Peyer's patch (tissue), 4 donors: ENCODE results near the gene MYO9A. TPM values are rescaled to one million over a fixed set of nuclear protein-coding genes. Genes with fewer than 3 reads are reported as not detected.

Experiments
- DNase-seq, 3 donors: peaks; one replicate each; pipeline ENCODE4 v3.0.0-alpha.2; 2017 to 2019
- H3K27ac ChIP-seq, 4 donors: fragments of 200-600 bp; sonication (generic); one replicate each; pipeline ENCODE4 v1.5.1; 2016 to 2019
- H3K27me3 ChIP-seq, 2 donors: fragments of 200-600 bp; sonication (generic); one replicate each; pipeline ENCODE4 v1.5.1; 2019
- H3K36me3 ChIP-seq, 3 donors: fragments of 200-600 bp; sonication (generic); one replicate each; pipeline ENCODE4 v1.5.1; 2016 to 2019
- H3K4me1 ChIP-seq, 4 donors: fragments of 200-600 bp; sonication (generic); one replicate each; pipeline ENCODE4 v1.5.1; 2016 to 2019
- H3K4me3 ChIP-seq, 4 donors: fragments of 200-600 bp; sonication (generic); 1 replicate in 3 of 4; 2 replicates in 1 of 4; pipeline ENCODE4 v1.5.1; 2016 to 2019; ENCODE audit warnings: mild to moderate bottlenecking in 1 of 4
- H3K9me3 ChIP-seq, 4 donors: fragments of 200-600 bp; sonication (generic); one replicate each; pipeline ENCODE4 v1.5.1; 2016 to 2019; ENCODE audit warnings: mild to moderate bottlenecking in 1 of 4
- POLR2A ChIP-seq, 2 donors: fragments of 450-650 bp; IDR thresholded peaks; one replicate each; pipeline ENCODE4 v1.5.1; 2017; ENCODE audit warnings: antibody characterized with exemption in 2 of 2, mild to moderate bottlenecking in 2 of 2, moderate library complexity in 2 of 2
- total RNA-seq, 4 donors: library from RNA; depleted of rRNA; stranded (reverse); fragments of >200 nt; gene quantifications; one replicate each; pipeline ENCODE4 v1.1.0, GENCODE V29; 2016
- TF ChIP-seq, protein P1 (sequence below), 6 experiments: fragments of 450-650 bp in 4 of 6; fragments of 200-600 bp in 2 of 6; sonication (generic) in 1 of 6; IDR thresholded peaks; one replicate each; pipeline ENCODE4 v1.5.1; 2017 to 2019; ENCODE audit warnings: antibody characterized with exemption in 6 of 6, mild to moderate bottlenecking in 3 of 6, moderate library complexity in 1 of 6

Gene MYO9A
- total RNA-seq, 4 donors from 2014 or later, result 28.2 to 47.3 (median 39.3) TPM

DNA sequence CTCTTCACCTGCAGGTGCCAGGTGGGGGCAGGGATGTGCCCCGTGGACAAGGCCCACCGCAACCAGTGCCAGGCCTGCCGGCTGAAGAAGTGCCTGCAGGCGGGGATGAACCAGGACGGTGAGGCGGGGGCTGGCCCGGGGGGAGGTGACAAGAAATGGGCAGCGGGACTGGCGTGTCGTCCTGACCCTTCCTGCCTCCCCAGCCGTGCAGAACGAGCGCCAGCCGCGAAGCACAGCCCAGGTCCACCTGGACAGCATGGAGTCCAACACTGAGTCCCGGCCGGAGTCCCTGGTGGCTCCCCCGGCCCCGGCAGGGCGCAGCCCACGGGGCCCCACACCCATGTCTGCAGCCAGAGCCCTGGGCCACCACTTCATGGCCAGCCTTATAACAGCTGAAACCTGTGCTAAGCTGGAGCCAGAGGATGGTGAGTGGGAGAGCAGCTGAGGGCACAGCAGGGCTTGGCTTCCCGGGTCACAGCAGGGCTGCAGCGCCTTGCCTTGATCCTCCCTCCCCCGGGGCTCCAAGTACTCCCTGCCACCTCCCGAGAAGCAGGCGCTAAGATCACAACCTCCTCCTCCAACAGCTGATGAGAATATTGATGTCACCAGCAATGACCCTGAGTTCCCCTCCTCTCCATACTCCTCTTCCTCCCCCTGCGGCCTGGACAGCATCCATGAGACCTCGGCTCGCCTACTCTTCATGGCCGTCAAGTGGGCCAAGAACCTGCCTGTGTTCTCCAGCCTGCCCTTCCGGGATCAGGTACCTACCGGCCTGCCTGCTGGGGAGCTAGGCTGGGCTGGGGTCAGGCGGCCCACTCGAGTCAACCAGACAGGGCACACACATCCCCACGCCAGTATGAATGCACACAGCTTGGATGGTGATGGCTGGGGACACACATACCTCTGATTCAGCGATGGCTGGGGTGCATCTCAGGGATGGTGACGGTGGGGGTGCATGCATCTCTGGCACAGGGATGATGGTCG is 305.9 kb downstream of the MYO9A start:
- no peak for TF ChIP-seq POLR2A (IDR thresholded peaks at IDR 0.05)
- TF ChIP-seq, protein P1, sequence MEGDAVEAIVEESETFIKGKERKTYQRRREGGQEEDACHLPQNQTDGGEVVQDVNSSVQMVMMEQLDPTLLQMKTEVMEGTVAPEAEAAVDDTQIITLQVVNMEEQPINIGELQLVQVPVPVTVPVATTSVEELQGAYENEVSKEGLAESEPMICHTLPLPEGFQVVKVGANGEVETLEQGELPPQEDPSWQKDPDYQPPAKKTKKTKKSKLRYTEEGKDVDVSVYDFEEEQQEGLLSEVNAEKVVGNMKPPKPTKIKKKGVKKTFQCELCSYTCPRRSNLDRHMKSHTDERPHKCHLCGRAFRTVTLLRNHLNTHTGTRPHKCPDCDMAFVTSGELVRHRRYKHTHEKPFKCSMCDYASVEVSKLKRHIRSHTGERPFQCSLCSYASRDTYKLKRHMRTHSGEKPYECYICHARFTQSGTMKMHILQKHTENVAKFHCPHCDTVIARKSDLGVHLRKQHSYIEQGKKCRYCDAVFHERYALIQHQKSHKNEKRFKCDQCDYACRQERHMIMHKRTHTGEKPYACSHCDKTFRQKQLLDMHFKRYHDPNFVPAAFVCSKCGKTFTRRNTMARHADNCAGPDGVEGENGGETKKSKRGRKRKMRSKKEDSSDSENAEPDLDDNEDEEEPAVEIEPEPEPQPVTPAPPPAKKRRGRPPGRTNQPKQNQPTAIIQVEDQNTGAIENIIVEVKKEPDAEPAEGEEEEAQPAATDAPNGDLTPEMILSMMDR (IDR thresholded peaks at IDR 0.05), result no peak
- H3K4me3 ChIP-seq, result no peak overlapping the region
- H3K4me1 ChIP-seq, result no peaks in the 10 kb centered on the region
- no peak for DNase-seq
- no peaks in the 10 kb centered on the region for H3K9me3 ChIP-seq
- H3K27ac ChIP-seq, result no peak overlapping the region
- H3K27me3 ChIP-seq, result no peaks in the 10 kb centered on the region
- H3K36me3 ChIP-seq, result no peaks in the 10 kb centered on the region

DNA sequence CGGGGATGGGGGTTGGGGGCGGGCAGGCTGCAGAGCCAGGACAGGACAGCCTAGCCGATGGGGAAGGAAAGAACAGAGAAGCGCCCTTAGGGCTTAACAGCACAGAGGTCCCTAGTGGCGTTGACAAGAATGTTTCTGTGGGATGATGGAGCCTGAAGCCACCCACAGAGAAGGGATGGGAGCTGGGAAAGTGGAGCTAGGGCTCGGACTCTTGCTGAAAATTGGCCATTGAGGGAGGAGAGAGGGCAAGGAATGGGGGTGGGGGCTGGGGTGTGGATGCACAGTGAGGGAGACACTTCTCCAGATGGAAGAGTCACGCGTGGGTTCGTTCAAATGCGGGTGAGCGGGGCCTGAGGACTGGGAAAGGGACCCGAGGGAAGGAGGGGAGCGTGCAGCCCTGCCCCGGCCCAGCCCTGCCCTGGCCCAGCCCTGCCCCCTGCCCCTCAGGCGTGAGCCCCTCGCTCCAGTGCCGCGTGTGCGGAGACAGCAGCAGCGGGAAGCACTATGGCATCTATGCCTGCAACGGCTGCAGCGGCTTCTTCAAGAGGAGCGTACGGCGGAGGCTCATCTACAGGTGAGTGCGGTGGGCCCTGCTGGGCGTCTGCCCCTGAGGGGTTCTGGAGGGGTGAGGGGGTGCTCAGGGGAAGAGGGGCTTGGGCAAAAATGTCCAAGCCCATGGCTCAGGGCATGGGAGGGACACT is 306.8 kb downstream of the MYO9A start:
- H3K4me3 ChIP-seq, result no peak overlapping the region
- no peaks in the 10 kb centered on the region for H3K36me3 ChIP-seq
- H3K4me1 ChIP-seq, result no peaks in the 10 kb centered on the region
- DNase-seq, result no peak
- H3K27ac ChIP-seq, result no peak overlapping the region
- H3K27me3 ChIP-seq, result no peaks in the 10 kb centered on the region
- no peaks in the 10 kb centered on the region for H3K9me3 ChIP-seq
- TF ChIP-seq, protein P1 (IDR thresholded peaks at IDR 0.05), result no peak
- TF ChIP-seq POLR2A (IDR thresholded peaks at IDR 0.05), result no peak

DNA sequence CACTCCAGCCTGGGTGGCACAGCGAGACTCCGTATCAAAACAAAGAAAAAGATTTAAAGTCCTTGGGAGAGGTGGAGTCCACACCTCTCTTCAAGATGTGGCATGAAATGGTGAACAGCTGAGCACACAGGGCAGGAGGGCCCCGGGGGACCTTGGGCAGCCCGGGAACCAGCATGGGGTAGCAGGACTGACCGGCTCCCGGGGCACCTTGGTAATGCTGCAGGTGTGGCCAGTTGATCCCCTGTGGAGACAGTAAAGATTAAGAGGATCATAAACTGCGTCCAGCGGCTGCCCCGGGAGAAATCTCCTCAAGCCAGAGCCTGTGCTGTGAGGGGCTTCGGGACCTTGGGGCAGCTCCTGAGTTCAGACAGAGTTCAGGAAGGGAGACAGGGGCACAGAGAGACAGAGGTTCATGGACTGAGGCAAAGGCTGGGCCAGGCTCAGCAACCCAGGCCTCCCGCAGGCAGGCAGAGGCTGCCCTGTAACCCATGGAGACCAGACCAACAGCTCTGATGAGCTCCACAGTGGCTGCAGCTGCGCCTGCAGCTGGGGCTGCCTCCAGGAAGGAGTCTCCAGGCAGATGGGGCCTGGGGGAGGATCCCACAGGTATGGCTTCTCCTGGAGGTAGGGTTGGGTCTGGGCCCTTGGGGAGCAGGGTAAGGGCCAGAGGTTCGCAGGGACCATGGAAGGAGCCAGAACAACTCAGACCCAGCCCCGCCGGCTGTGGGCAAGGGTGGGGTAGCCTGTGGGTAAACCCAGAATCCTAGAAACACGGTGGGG is 307.5 kb downstream of the MYO9A start, which contains the start of gene NR2E3:
Gene NR2E3 (plus strand): TSS at position 299 of the 780 bp plus-strand sequence. CDS start 190 bp downstream, at position 489.
- H3K27ac ChIP-seq, result no peak within 1 kb of the TSS
- no peak for DNase-seq
- H3K4me3 ChIP-seq, result no peak within 1 kb of the TSS
- H3K27me3 ChIP-seq, result no peaks in the 10 kb centered on the region
- TF ChIP-seq, protein P1 (IDR thresholded peaks at IDR 0.05), result no peak
- no peak for TF ChIP-seq POLR2A (IDR thresholded peaks at IDR 0.05)
- H3K9me3 ChIP-seq, result no peaks in the 10 kb centered on the region
- H3K36me3 ChIP-seq, result no peaks in the 10 kb centered on the region
- no peaks in the 10 kb centered on the region for H3K4me1 ChIP-seq

DNA sequence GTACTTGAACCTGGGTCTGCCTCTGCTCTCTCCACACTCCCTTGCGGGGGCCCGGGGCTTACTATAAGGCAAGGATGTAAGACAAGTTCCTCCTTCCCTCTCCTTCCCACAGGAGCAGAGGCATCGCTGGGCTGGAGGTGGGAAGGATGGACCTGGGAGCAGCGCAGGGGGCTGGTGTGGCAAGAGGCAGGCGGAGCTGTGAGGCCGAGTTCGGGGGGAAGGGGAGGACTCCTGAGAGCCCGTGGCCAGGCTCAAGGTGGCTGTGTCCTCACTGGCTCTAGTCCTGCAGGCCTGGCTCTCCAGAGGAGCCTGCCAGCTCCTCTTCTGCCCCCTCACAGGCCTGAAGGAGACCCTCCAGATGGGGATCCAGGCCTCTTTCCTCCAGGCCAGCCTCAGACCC is 308.6 kb downstream of the MYO9A start:
- no peak overlapping the region for H3K27ac ChIP-seq
- H3K36me3 ChIP-seq, result no peaks in the 10 kb centered on the region
- no peak for TF ChIP-seq POLR2A (IDR thresholded peaks at IDR 0.05)
- TF ChIP-seq, protein P1 (IDR thresholded peaks at IDR 0.05), result no peak
- H3K27me3 ChIP-seq, result no peaks in the 10 kb centered on the region
- no peak for DNase-seq
- H3K4me1 ChIP-seq, result no peaks in the 10 kb centered on the region
- no peaks in the 10 kb centered on the region for H3K9me3 ChIP-seq
- no peak overlapping the region for H3K4me3 ChIP-seq

DNA sequence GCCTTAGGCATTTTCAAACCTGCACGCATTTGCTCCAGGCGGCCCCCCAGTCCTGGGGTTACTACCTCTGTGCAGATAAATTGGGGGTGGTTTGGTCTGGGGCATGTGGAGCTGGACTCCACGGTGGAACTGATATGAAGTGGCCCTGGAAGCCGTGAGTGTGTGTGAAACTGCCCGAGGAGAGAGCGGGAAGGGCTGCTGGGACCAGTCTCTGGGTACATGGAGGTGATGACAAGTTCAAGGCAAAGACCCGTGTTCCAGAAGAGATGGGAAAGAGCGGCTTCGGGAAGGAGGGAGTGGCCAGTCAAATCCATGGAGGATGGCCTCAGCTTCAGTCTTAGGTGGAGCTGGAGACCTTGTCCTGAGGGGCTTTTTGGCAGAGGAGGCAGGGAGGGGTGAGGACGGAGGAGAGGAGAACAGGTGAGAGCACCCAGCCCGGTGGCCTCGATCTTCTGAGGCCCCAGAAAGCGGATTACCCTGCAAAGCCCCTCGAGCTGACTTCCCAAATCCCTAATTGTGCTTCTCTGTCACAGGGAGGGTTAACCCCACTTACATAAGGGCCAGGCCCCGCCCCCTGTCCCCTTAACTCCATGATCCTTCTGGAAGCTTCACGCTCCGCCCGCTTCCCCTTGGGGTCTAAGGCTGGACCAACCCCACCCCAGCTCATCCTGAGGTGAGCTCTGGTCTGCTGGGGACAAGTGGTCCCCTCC is 309.5 kb downstream of the MYO9A start:
- H3K36me3 ChIP-seq, result no peaks in the 10 kb centered on the region
- no peaks in the 10 kb centered on the region for H3K27me3 ChIP-seq
- H3K4me3 ChIP-seq, result no peak overlapping the region
- H3K27ac ChIP-seq, result no peak overlapping the region
- no peak for TF ChIP-seq POLR2A (IDR thresholded peaks at IDR 0.05)
- TF ChIP-seq, protein P1 (IDR thresholded peaks at IDR 0.05), result no peak
- no peaks in the 10 kb centered on the region for H3K4me1 ChIP-seq
- no peak for DNase-seq
- no peaks in the 10 kb centered on the region for H3K9me3 ChIP-seq
